B cell (primary cell): Measurements from ENCODE around the gene USP46.

Experiments
- CTCF ChIP-seq: fragments of 200-600 bp; IDR thresholded peaks from one replicate; pipeline ENCODE4 v1.8.0; 2022; ENCODE audit warnings: antibody characterized with exemption, mild to moderate bottlenecking
- EZH2 ChIP-seq: IDR thresholded peaks from 2 replicates; pipeline ENCODE4 v1.6.1; 2012; ENCODE audit warnings: borderline replicate concordance, low read depth, mild to moderate bottlenecking, moderate library complexity, low read length; ENCODE audit not compliant: insufficient read depth, poor library complexity, severe bottlenecking

GRCh38 chr4:52646741-52647140 lies 12.4 kb downstream of the USP46 start:
- no peak for TF ChIP-seq CTCF
- no peak for TF ChIP-seq EZH2
